ENCODE data around the gene SGIP1. TPM values are rescaled to one million over a fixed set of nuclear protein-coding genes. Genes with fewer than 3 reads are reported as not detected.
"Not testable (repeated sequence)": the region's sequence is repeated elsewhere in the genome, so short reads cannot be mapped to it uniquely, and the experiment has no call there.

SGIP1 gene
- total and polyA plus RNA-seq, 2 experiments from 2014 or later: 3.1 to 20.2 TPM

GRCh38 chr1:66778266-66778665, 244.3 kb downstream of the SGIP1 start:
- H3K4me3 ChIP-seq: no peak overlapping the region
- H3K4me2 ChIP-seq: no peak overlapping the region
- H2AFZ ChIP-seq: no peak overlapping the region
- no peaks in the 10 kb centered on the region for H4K20me1 ChIP-seq (ENCODE audit: insufficient read depth, poor library complexity, severe bottlenecking)
- H3K36me3 ChIP-seq (replicated peaks; ENCODE audit: insufficient read depth, low read depth): no peaks in the 10 kb centered on the region
- H3K79me2 ChIP-seq: no peaks in the 10 kb centered on the region
- H3K4me1 ChIP-seq (ENCODE audit: insufficient read depth): no peaks in the 10 kb centered on the region
- H3K27me3 ChIP-seq: no peaks in the 10 kb centered on the region
- H3K9me3 ChIP-seq (ENCODE audit: low read depth): no peaks in the 10 kb centered on the region
- no peak for DNase-seq (ENCODE audit: low spot score)
- no peaks in the 10 kb centered on the region for H3K9me2 ChIP-seq (replicated peaks; ENCODE audit: insufficient read depth)
- WGBS (ENCODE audit: low lambda C conversion rate, missing lambda C conversion rate): 54% methylated on average over 4 of the region's 4 CpGs
- TF ChIP-seq CTCF (IDR thresholded peaks at IDR 0.05; ENCODE audit: poor library complexity) (no peak), EZH2 (IDR thresholded peaks at IDR 0.05; ENCODE audit: borderline replicate concordance) (no peak), EZH2phosphoT487 (IDR thresholded peaks at IDR 0.05; ENCODE audit: low read depth, severe bottlenecking, unreplicated experiment) (no peak)
- no peak overlapping the region for H3K27ac ChIP-seq

- Histone ChIP-seq H3K4me1 (ENCODE audit: insufficient read depth) (no peaks in the 10 kb centered on the region), H3K79me2 (no peaks in the 10 kb centered on the region), H3K27ac (no peak overlapping the region), H3K27me3 (no peaks in the 10 kb centered on the region), H3K9me2 (replicated peaks; ENCODE audit: insufficient read depth) (no peaks in the 10 kb centered on the region), H2AFZ (no peak overlapping the region), H3K4me3 (no peak overlapping the region), H3K9me3 (ENCODE audit: low read depth) (no peaks in the 10 kb centered on the region), H3K36me3 (replicated peaks; ENCODE audit: insufficient read depth, low read depth) (no peaks in the 10 kb centered on the region), H3K4me2 (no peak overlapping the region), H4K20me1 (ENCODE audit: insufficient read depth, poor library complexity, severe bottlenecking) (no peaks in the 10 kb centered on the region)
- TF ChIP-seq EZH2 (IDR thresholded peaks at IDR 0.05; ENCODE audit: borderline replicate concordance): no peak
- no peak for TF ChIP-seq CTCF (IDR thresholded peaks at IDR 0.05; ENCODE audit: poor library complexity)
- TF ChIP-seq EZH2phosphoT487 (IDR thresholded peaks at IDR 0.05; ENCODE audit: low read depth, severe bottlenecking, unreplicated experiment): no peak
- DNase-seq (ENCODE audit: low spot score): no peak
- 84% methylated on average over 4 of the region's 4 CpGs for WGBS (ENCODE audit: low lambda C conversion rate, missing lambda C conversion rate)
Observed at GRCh38 chr1:66778969-66779368, 245.0 kb downstream of the SGIP1 start.

GRCh38 chr1:66779475-66780078, 245.6 kb downstream of the SGIP1 start:
- Histone ChIP-seq H3K9me3 (ENCODE audit: low read depth) (no peaks in the 10 kb centered on the region), H2AFZ (no peak overlapping the region), H3K4me1 (ENCODE audit: insufficient read depth) (no peaks in the 10 kb centered on the region), H4K20me1 (ENCODE audit: insufficient read depth, poor library complexity, severe bottlenecking) (no peaks in the 10 kb centered on the region), H3K4me2 (no peak overlapping the region), H3K79me2 (no peaks in the 10 kb centered on the region), H3K27me3 (no peaks in the 10 kb centered on the region), H3K4me3 (no peak overlapping the region), H3K27ac (no peak overlapping the region), H3K36me3 (replicated peaks; ENCODE audit: insufficient read depth, low read depth) (no peaks in the 10 kb centered on the region), H3K9me2 (replicated peaks; ENCODE audit: insufficient read depth) (no peaks in the 10 kb centered on the region)
- WGBS (ENCODE audit: low lambda C conversion rate, missing lambda C conversion rate): 82% methylated on average over 2 of the region's 2 CpGs
- DNase-seq (ENCODE audit: low spot score): no peak
- TF ChIP-seq CTCF (IDR thresholded peaks at IDR 0.05; ENCODE audit: poor library complexity) (no peak), EZH2 (IDR thresholded peaks at IDR 0.05; ENCODE audit: borderline replicate concordance) (no peak), EZH2phosphoT487 (IDR thresholded peaks at IDR 0.05; ENCODE audit: low read depth, severe bottlenecking, unreplicated experiment) (no peak)

GRCh38 chr1:66785800-66786199, 251.8 kb downstream of the SGIP1 start:
- not testable (repeated sequence) for H3K27ac ChIP-seq; H3K4me2 ChIP-seq; H2AFZ ChIP-seq; H3K27me3 ChIP-seq; H3K79me2 ChIP-seq; H4K20me1 ChIP-seq (ENCODE audit: insufficient read depth, poor library complexity, severe bottlenecking); H3K4me3 ChIP-seq; H3K4me1 ChIP-seq (ENCODE audit: insufficient read depth); H3K9me3 ChIP-seq (ENCODE audit: low read depth); DNase-seq (ENCODE audit: low spot score); H3K36me3 ChIP-seq (replicated peaks; ENCODE audit: insufficient read depth, low read depth); H3K9me2 ChIP-seq (replicated peaks; ENCODE audit: insufficient read depth)
- WGBS (ENCODE audit: low lambda C conversion rate, missing lambda C conversion rate): 97% methylated on average over 2 of the region's 2 CpGs

All from hepatocyte (in vitro differentiated cells).